ENCODE results near the gene PRKN.

DNA sequence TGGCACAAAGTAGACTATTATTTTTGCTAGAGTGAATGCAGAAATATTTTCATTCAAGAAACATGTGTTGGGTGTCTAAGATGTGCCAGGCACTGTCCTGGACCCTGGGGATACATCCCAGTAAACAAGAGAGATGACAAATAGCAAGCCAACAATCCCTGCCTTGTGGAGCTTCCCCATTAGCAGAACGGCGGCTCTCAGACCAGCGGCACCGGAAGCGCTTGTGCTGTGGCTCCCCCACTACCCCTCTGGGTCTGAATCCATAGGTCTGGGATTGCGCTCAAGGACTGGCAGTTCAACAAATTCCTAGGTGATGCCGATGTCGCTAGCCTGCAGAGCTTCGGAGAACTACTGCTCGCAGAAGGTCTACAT, 1355.2 kb downstream of the PRKN start:
- TF ChIP-seq, protein P1, sequence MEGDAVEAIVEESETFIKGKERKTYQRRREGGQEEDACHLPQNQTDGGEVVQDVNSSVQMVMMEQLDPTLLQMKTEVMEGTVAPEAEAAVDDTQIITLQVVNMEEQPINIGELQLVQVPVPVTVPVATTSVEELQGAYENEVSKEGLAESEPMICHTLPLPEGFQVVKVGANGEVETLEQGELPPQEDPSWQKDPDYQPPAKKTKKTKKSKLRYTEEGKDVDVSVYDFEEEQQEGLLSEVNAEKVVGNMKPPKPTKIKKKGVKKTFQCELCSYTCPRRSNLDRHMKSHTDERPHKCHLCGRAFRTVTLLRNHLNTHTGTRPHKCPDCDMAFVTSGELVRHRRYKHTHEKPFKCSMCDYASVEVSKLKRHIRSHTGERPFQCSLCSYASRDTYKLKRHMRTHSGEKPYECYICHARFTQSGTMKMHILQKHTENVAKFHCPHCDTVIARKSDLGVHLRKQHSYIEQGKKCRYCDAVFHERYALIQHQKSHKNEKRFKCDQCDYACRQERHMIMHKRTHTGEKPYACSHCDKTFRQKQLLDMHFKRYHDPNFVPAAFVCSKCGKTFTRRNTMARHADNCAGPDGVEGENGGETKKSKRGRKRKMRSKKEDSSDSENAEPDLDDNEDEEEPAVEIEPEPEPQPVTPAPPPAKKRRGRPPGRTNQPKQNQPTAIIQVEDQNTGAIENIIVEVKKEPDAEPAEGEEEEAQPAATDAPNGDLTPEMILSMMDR (IDR thresholded peaks at IDR 0.05): no peak
- no peak for TF ChIP-seq ZFX (IDR thresholded peaks at IDR 0.05; ENCODE audit: borderline replicate concordance)

All from 22Rv1 (cell line).